Muscle layer of duodenum (tissue), 2 donors: ENCODE data around the gene MICALL2.

Experiments used
- H3K27ac ChIP-seq: one replicate; pipeline ENCODE4 v1.7.0; 2013; ENCODE audit warnings: mild to moderate bottlenecking, low read length
- H3K27me3 ChIP-seq: one replicate; pipeline ENCODE4 v1.7.0; 2013; ENCODE audit warnings: low read depth, mild to moderate bottlenecking, control low read depth, low read length
- H3K36me3 ChIP-seq, 2 donors: one replicate each; pipeline ENCODE4 v1.7.0; 2013; ENCODE audit warnings: low read length in 2 of 2, control low read depth in 1 of 2, mild to moderate bottlenecking in 1 of 2; ENCODE audit not compliant: insufficient read depth in 2 of 2, control insufficient read depth in 1 of 2
- H3K4me1 ChIP-seq, 2 donors: one replicate each; pipeline ENCODE4 v1.7.0; 2013; ENCODE audit warnings: low read length in 2 of 2, mild to moderate bottlenecking in 2 of 2, control low read depth in 1 of 2, moderate library complexity in 1 of 2; ENCODE audit not compliant: insufficient read depth in 2 of 2, control insufficient read depth in 1 of 2
- H3K4me3 ChIP-seq, 2 donors: one replicate each; pipeline ENCODE4 v1.7.0; 2013; ENCODE audit warnings: low read length in 2 of 2, low read depth in 1 of 2, mild to moderate bottlenecking in 1 of 2
- H3K9me3 ChIP-seq, 2 donors: one replicate each; pipeline ENCODE4 v1.7.0; 2013; ENCODE audit warnings: low read length in 2 of 2, control low read depth in 1 of 2, mild to moderate bottlenecking in 1 of 2; ENCODE audit not compliant: control insufficient read depth in 1 of 2
- donor health status: healthy.

Gene MICALL2

DNA sequence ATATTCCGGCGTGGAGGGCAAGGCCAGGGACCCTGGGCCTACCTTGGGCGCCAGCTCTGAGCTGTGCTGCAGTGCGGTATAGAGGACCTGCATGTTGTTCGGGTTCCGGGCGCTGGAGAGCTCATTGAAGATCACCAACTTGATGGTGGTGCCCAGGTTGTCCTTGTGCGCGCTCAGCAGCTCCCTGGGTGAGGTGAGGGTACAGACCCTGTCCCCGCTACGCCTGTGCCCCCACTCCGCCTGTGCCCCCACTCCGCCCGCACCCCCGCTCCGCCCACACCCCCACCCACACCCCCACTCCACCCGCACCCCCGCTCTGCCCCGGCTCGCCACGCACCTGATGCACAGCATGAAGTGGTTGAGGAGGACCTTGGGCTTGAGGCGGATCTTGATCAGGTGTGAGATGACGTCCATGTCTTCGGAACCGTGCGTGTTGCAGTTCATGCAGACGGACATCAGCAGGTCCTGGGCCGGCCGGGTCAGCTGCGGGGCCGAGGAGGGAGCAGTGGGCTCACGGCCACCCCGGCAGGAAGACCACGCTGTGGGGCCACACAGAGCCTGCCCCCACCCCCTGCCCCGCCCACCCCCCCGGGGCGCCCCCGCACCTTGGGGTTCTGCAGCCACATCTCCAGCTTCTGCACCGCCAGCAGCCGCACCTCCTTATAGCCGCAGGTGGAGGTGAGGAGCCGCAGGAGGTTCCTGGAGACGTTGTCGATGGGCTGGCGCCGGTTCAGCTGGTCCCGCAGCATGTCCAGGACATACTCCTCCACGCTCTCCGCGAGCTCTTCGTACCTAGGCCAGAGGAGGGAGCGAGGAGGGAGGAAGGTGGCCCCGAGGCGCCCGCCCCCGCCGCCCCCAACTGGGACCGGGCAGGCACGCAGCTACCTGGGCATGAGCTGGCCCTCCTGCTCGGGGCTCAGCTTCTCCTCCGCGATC, 39.4 kb upstream of the MICALL2 start:
- no peak overlapping the region for H3K4me3 ChIP-seq
- H3K27me3 ChIP-seq: no peaks in the 10 kb centered on the region
- peaks cover 6 to 22% of the 10 kb centered on the region in 2 donors for H3K4me1 ChIP-seq
- peaks cover 17 to 82% of the 10 kb centered on the region in 2 donors for H3K36me3 ChIP-seq
- no peaks in the 10 kb centered on the region for H3K9me3 ChIP-seq
- H3K27ac ChIP-seq: no peak overlapping the region

DNA sequence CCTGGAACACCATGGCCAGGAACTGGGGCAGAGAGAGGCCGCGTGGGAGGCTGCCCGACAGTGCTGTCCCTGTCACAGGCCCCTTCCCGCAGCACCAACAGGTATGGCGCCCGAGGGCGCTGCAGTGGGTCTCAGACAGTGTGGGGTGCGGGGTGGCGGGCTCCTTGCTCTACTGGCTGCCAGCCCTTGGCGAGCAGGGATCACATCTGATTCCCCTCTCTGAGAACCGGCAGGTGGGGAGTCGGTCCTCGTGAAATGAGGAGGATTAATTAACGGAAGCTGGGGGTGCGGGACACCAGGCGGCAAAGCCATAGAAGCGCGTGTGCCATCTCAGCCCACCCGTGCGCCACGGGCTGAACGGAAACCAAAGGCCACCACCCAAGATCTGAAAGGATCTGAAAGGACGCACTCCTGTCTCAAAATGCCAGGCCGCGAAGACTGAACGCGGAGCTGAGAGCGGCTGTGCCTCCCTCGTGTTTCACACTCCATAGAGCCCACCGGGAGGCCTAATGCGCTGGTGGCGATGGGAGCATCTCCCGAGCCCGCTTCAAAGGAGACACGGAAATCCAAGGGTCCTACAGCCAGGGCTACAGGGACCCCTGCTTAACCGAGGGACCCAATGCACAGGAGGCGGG, 38.1 kb upstream of the MICALL2 start:
- peaks cover 17 to 90% of the 10 kb centered on the region in 2 donors for H3K36me3 ChIP-seq
- peaks cover 0 to 9% of the 10 kb centered on the region in 2 donors for H3K4me1 ChIP-seq
- no peaks in the 10 kb centered on the region for H3K9me3 ChIP-seq
- no peaks in the 10 kb centered on the region for H3K27me3 ChIP-seq
- H3K4me3 ChIP-seq: no peak overlapping the region
- no peak overlapping the region for H3K27ac ChIP-seq

DNA sequence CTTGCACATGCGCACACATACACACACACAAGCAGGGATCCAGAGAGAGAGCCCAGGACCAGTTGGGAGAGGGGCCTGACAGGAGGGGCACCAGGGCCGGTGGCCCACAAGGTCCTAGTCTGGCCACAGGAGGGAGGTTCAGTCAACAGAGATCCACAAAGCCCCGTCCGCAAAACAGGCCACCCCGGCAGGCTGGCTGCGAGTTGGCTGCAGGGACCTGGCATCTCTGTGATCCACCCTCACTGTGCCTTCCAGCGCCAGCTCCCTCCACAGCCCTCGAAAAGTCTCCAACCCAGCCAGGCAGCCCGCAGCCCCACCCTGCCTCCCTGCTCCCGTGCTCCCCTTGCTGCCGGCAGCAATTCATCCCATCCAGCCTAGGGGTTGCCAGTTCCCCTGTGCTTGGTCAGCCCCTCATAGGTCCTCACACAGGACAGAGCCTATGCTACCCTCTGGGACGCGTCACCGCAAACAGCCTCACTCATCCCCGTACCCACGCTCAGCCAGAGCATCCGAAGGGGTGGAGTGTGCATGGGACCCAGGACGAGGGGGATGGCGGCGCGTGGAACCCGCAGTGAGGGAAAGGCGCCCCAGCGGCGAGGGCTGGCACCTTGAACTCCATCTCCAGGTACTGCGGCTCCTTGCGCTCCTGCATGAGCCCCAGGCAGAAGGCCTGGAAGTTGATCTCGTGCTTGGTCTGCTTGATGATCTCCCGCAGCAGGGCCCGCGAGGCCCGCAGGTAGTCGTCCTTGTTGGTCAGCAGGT, 37.4 kb upstream of the MICALL2 start:
- peaks cover 19 to 90% of the 10 kb centered on the region in 2 donors for H3K36me3 ChIP-seq
- H3K9me3 ChIP-seq: no peaks in the 10 kb centered on the region
- no peaks in the 10 kb centered on the region for H3K27me3 ChIP-seq
- peaks cover 0 to 3% of the 10 kb centered on the region in 2 donors for H3K4me1 ChIP-seq
- no peak overlapping the region for H3K27ac ChIP-seq
- H3K4me3 ChIP-seq: no peak overlapping the region

DNA sequence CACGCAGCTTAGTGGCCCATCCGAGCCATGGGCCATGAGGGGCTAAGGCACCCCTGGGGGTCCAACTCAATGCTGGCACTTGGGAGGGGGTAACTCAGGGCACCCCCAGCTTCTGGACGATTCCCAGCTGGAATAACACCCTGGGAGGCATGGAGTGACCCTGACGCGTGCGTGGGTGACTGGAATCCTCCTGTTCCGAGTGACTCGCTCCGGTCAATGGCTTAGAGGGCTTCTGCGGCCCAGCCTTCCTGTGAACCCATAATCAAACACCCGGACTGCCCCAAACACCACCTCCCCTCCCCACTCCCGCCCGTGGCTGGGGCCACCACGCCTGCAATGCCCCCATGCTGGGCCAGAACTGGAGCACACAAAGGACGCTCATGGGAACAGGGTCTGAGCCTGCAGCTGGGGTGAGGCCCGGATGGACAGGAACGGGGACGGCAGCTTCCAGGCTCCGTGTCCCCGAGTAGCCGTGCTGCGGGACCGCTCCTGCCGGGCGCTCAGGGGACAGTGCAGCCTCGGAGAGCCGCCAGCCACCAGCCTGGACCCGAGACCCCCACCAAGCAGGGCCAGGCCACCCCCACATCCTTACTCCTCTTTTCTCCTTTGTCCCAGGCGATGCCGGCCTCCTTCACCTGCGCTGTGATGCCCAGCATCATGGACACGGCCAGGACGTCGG, 36.4 kb upstream of the MICALL2 start:
- Histone ChIP-seq H3K4me3 (no peak overlapping the region), H3K4me1 (no peaks in the 10 kb centered on the region), H3K9me3 (no peaks in the 10 kb centered on the region), H3K36me3 (peaks cover 20 to 92% of the 10 kb centered on the region in 2 donors), H3K27me3 (no peaks in the 10 kb centered on the region), H3K27ac (no peak overlapping the region)

DNA sequence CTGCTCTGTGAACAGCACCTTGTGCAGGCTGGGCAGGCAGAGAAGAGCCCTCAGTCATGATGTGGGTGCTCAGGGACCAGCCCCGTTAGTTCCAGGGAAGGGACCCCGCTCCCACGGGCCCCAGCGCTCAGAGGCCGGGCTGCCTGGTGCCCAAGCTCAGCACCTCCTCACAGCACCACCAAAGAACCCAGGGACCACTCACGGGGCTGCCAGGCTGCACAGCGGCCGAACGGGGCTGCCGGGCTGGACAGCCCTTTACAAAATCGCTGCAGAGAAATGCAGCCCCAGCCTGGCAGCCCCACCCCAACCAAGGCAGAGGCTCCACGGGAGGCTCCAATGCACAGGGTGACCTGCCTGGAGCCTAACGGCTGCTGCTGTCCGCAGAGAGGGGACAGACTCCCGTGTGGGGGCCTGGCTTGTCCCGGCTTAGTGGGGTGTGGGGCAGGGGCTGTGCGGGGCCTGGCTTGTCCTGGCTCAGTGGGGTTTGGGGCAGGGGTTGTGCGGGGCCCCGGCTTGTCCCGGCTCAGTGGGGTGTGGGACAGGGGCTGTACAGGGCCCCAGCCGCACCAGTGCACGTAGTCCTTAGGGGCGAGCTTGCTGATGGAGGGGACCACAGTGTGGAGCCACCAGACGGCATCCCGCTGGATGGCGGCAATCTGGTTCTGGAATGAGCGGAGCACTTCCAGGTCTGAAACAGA, 35.7 kb upstream of the MICALL2 start:
- no peaks in the 10 kb centered on the region for H3K9me3 ChIP-seq
- H3K36me3 ChIP-seq: peaks cover 23 to 92% of the 10 kb centered on the region in 2 donors
- H3K4me1 ChIP-seq: no peaks in the 10 kb centered on the region
- H3K4me3 ChIP-seq: no peak overlapping the region
- H3K27me3 ChIP-seq: no peaks in the 10 kb centered on the region
- H3K27ac ChIP-seq: no peak overlapping the region

DNA sequence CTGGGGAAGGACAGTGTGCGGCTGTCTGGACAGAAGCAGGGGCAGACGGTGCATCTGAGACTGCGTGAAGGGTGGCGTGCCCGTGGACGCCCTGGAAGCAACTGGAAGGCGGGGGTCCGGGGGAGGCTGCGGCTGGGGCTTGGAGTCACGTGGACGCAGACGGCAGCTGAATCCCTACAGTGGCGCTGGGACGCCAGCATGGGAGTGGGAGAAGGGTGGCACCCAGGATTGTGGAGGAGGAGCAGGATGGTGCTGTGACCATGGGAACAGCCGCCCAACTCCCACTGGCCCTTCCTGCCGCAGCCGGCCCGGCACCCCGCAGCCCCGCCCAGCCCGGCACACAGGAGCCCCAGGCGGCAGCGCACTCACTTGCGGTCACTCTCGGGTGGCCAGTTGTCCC, 35.2 kb upstream of the MICALL2 start:
- H3K27me3 ChIP-seq: no peaks in the 10 kb centered on the region
- no peak overlapping the region for H3K4me3 ChIP-seq
- peaks cover 23 to 92% of the 10 kb centered on the region in 2 donors for H3K36me3 ChIP-seq
- H3K4me1 ChIP-seq: no peaks in the 10 kb centered on the region
- no peaks in the 10 kb centered on the region for H3K9me3 ChIP-seq
- no peak overlapping the region for H3K27ac ChIP-seq

DNA sequence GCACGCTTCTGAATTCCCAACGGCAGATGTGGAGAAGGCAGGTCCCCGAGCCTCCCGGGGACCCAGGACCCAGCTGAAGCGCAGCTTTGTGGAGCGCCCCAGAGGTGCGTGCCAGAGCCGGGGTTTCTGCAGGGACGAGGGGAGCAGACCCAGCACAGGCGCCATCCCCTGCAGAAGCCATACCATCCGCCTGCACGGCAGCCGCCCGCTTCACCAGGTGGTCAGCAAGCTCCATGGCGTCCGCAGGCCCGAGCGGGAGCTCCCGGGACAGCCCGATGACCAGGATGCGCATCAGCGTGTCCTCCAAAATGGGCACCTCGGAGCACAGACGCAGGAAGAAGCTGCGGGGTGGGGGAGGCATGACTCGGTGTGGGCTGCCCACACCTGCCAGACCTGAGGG, 34.3 kb upstream of the MICALL2 start:
- Histone ChIP-seq H3K27ac (no peak overlapping the region), H3K4me1 (no peaks in the 10 kb centered on the region), H3K27me3 (no peaks in the 10 kb centered on the region), H3K9me3 (no peaks in the 10 kb centered on the region), H3K4me3 (no peak overlapping the region), H3K36me3 (peaks cover 26 to 95% of the 10 kb centered on the region in 2 donors)

DNA sequence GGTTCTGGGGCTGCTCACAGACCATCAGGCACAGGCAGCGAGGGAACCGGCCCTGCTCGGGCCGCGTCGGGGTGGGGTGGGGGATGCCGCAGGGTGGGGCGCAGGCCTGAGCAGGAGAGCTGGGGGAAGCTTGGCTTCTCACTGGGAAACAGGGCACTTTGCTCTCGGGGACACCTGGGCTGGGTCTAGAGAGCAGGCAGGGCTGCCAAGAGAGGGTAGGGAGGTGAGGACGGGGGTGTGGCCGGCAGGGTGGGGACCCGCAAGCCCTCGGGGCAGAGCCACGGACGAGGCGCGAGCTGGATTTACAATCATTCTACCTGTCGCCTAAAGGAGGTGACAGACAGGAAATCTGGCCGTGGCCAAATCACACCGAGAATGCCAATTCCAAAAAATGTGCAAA, 33.9 kb upstream of the MICALL2 start:
- Histone ChIP-seq H3K4me3 (no peak overlapping the region), H3K27ac (no peak overlapping the region), H3K4me1 (no peaks in the 10 kb centered on the region), H3K36me3 (peaks cover 29 to 97% of the 10 kb centered on the region in 2 donors), H3K9me3 (no peaks in the 10 kb centered on the region), H3K27me3 (no peaks in the 10 kb centered on the region)

DNA sequence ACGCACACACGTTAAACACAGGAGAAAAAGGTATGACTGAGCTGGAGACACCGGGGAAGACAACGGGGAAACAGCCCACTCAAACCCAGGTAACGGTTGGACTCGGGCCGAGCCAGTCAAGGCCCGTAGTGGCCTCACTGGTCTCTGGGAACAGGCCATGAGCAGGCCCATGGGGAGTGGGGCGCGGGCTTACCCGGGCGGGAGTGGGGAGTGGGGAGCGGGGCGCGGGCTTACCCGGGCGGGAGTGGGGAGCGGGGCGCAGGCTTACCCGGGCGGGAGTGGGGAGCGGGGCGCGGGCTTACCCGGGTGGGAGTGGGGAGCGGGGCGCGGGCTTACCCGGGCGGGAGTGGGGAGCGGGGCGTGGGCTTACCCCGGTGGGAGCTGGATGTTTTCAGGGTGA, 33.4 kb upstream of the MICALL2 start:
- Histone ChIP-seq H3K9me3 (no peaks in the 10 kb centered on the region), H3K27ac (no peak overlapping the region), H3K36me3 (peaks cover 24 to 97% of the 10 kb centered on the region in 2 donors), H3K4me3 (no peak overlapping the region), H3K4me1 (no peaks in the 10 kb centered on the region), H3K27me3 (no peaks in the 10 kb centered on the region)

DNA sequence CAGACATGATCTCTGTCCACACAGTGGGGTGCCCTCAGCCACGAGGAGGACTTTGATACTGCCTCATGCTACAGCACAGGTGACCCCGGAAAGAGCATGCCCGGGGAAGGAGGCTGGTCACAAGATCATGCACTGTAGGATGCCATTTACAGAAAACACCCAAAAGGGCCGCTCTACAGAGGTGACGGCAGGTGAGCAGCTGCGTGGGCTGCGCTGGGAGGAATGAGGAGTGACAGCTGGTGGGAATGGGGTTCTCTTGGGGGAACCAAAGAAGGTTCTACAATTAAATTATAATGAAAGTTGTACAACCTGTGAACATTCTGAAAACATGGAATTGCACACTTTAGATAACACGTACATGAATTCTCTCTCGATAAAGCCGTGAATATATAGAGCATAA, 33.0 kb upstream of the MICALL2 start:
- no peaks in the 10 kb centered on the region for H3K4me1 ChIP-seq
- H3K4me3 ChIP-seq: no peak overlapping the region
- H3K36me3 ChIP-seq: peaks cover 24 to 97% of the 10 kb centered on the region in 2 donors
- no peak overlapping the region for H3K27ac ChIP-seq
- H3K9me3 ChIP-seq: no peaks in the 10 kb centered on the region
- no peaks in the 10 kb centered on the region for H3K27me3 ChIP-seq
